ENCODE results near the gene GSPT1.

Gene GSPT1

GRCh38 chr16:11913425-11914079, 2.2 kb downstream of the GSPT1 start:
- no peak for DNase-seq (ENCODE audit: low read depth in 3 of 3)

GRCh38 chr16:11909653-11910545, 5.9 kb downstream of the GSPT1 start:
- no peak for DNase-seq (ENCODE audit: low read depth in 3 of 3)

GRCh38 chr16:11907160-11907970, 8.4 kb downstream of the GSPT1 start:
- no peak for DNase-seq (ENCODE audit: low read depth in 3 of 3)

GRCh38 chr16:11903906-11904305, 11.8 kb downstream of the GSPT1 start:
- no peak for DNase-seq (ENCODE audit: low read depth in 3 of 3)

- no peak for DNase-seq (ENCODE audit: low read depth in 3 of 3)
These were observed 14.7 kb downstream of the GSPT1 start for GRCh38 chr16:11901091-11901490.

- no peak for DNase-seq (ENCODE audit: low read depth in 3 of 3)
These were observed 19.1 kb downstream of the GSPT1 start for GRCh38 chr16:11896486-11897176.

- DNase-seq (ENCODE audit: low read depth in 3 of 3) = no peak
These were observed 22.2 kb downstream of the GSPT1 start for GRCh38 chr16:11893571-11893970.

- DNase-seq (ENCODE audit: low read depth in 3 of 3) = no peak
These were observed 23.0 kb downstream of the GSPT1 start for GRCh38 chr16:11892761-11893160.

GRCh38 chr16:11890231-11890965, 25.4 kb downstream of the GSPT1 start:
- no peak for DNase-seq (ENCODE audit: low read depth in 3 of 3)

GRCh38 chr16:11886881-11887280, 28.9 kb downstream of the GSPT1 start:
- DNase-seq (ENCODE audit: low read depth in 3 of 3) = no peak

- DNase-seq (ENCODE audit: low read depth in 3 of 3) = no peak
These were observed 31.7 kb downstream of the GSPT1 start for GRCh38 chr16:11884035-11884434.

- DNase-seq (ENCODE audit: low read depth in 3 of 3) = no peak
These were observed 35.7 kb downstream of the GSPT1 start for GRCh38 chr16:11880007-11880406.

- DNase-seq (ENCODE audit: low read depth in 3 of 3) = no peak
These were observed 38.4 kb downstream of the GSPT1 start for GRCh38 chr16:11877374-11877773.

GRCh38 chr16:11876306-11876705, 39.5 kb downstream of the GSPT1 start:
- no peak for DNase-seq (ENCODE audit: low read depth in 3 of 3)

- DNase-seq (ENCODE audit: low read depth in 3 of 3) = no peak
These were observed 40.0 kb downstream of the GSPT1 start for GRCh38 chr16:11875721-11876120.

GRCh38 chr16:11871193-11871592, 44.6 kb downstream of the GSPT1 start:
- no peak for DNase-seq (ENCODE audit: low read depth in 3 of 3)

- DNase-seq (ENCODE audit: low read depth in 3 of 3) = no peak
These were observed 45.4 kb downstream of the GSPT1 start for GRCh38 chr16:11870399-11870798.

GRCh38 chr16:11869353-11870228, 46.2 kb downstream of the GSPT1 start:
- DNase-seq (ENCODE audit: low read depth in 3 of 3) = no peak

GRCh38 chr16:11868412-11868980, 47.3 kb downstream of the GSPT1 start:
- DNase-seq (ENCODE audit: low read depth in 3 of 3) = no peak

- no peak for DNase-seq (ENCODE audit: low read depth in 3 of 3)
These were observed 53.3 kb downstream of the GSPT1 start for GRCh38 chr16:11862489-11862888.
